K562 (cell line): Measurements from ENCODE around the gene OSBPL7.

Experiments used
- ARHGAP35 ChIP-seq: fragments of 450-650 bp; IDR thresholded peaks from 2 replicates; pipeline ENCODE4 v1.6.1; 2018; ENCODE audit not compliant: partially characterized antibody
- CTCF ChIP-seq, 3 experiments: IDR thresholded peaks in 2 of 3; conservative IDR thresholded peaks in 1 of 3; 2 replicates each; pipeline ENCODE4 v1.5.1; 2011 to 2012; ENCODE audit warnings: low read length in 3 of 3, mild to moderate bottlenecking in 3 of 3, control low read depth in 2 of 3, improper control_type of control experiment in 1 of 3, inconsistent platforms in 1 of 3, low read depth in 1 of 3, mixed read lengths in 1 of 3, moderate library complexity in 1 of 3; ENCODE audit not compliant: insufficient read depth in 2 of 3
- EZH2 ChIP-seq: IDR thresholded peaks from 2 replicates; pipeline ENCODE4 v1.6.1; 2012; ENCODE audit warnings: low read depth, mild to moderate bottlenecking, inconsistent platforms, low read length, borderline replicate concordance
- FOXA1 ChIP-seq: fragments of 450-650 bp; IDR thresholded peaks from 2 replicates; pipeline ENCODE4 v1.6.1; 2016; ENCODE audit warnings: mild to moderate bottlenecking, borderline replicate concordance
- HINFP ChIP-seq: fragments of 450-650 bp; conservative IDR thresholded peaks from 2 replicates; pipeline ENCODE4 v1.6.1; 2016; ENCODE audit warnings: missing genetic modification characterization, low read depth, mild to moderate bottlenecking, control low read depth, missing compliant biosample characterization
- MAZ ChIP-seq, 2 experiments: fragments of 450-650 bp in 1 of 2; sonication (generic) in 1 of 2; formaldehyde crosslinking; IDR thresholded peaks in 1 of 2; conservative IDR thresholded peaks in 1 of 2; 2 replicates each; pipeline versions ENCODE4 v1.4.0 to v1.5.0; 2020; ENCODE audit warnings: mild to moderate bottlenecking in 1 of 2, missing genetic modification reagents in 1 of 2
- MCM5 ChIP-seq: fragments of 450-650 bp; IDR thresholded peaks from 2 replicates; pipeline ENCODE4 v1.6.1; 2016; ENCODE audit warnings: low read depth
- SNAPC5 ChIP-seq: fragments of 250-450 bp; sonication (Bioruptor Pico); IDR thresholded peaks from 2 replicates; pipeline ENCODE4 v1.8.0; 2021; ENCODE audit warnings: moderate library complexity, mild to moderate bottlenecking, inconsistent platforms
- SP2 ChIP-seq: IDR thresholded peaks from 2 replicates; pipeline ENCODE4 v1.6.1; 2011; ENCODE audit warnings: mild to moderate bottlenecking, low read depth, low read length, moderate library complexity; ENCODE audit not compliant: poor library complexity, severe bottlenecking; ENCODE audit errors: extremely low read depth
- YBX1 ChIP-seq: fragments of 450-650 bp; IDR thresholded peaks from 2 replicates; pipeline ENCODE4 v1.7.1; 2016; ENCODE audit warnings: mild to moderate bottlenecking
- ZBTB11 ChIP-seq, 3 experiments: fragments of 200-800 bp in 1 of 3; fragments of 250-450 bp in 1 of 3; fragments of 450-650 bp in 1 of 3; sonication (Bioruptor Pico) in 1 of 3; sonication (Bioruptor generic) in 1 of 3; formaldehyde crosslinking in 1 of 3; IDR thresholded peaks; 2 replicates each; pipeline versions ENCODE4 v1.6.1 to v1.8.0; 2016 to 2022; ENCODE audit warnings: mild to moderate bottlenecking in 2 of 3, missing genetic modification characterization in 2 of 3, missing compliant biosample characterization in 1 of 3, moderate library complexity in 1 of 3
- ZNF76 ChIP-seq: fragments of 250-450 bp; sonication (Bioruptor Pico); IDR thresholded peaks from 2 replicates; pipeline ENCODE4 v1.4.0; 2020; ENCODE audit warnings: mild to moderate bottlenecking, moderate library complexity, borderline replicate concordance

- TF ChIP-seq ZNF76 (no peak), SNAPC5 (CRISPR knock-in tag) (no peak), FOXA1 (no peak), CTCF (IDR thresholded peaks at IDR 0.05 in 2 of 3, conservative IDR thresholded peaks at IDR 0.05 in 1 of 3; ENCODE audit: insufficient read depth in 2 of 3, low read depth in 1 of 3, low read length in 3 of 3) (no peak), EZH2 (no peak), YBX1 (no peak), SP2 (no peak), ARHGAP35 (no peak), MCM5 (no peak), MAZ (CRISPR knock-in tag; conservative IDR thresholded peaks at IDR 0.05 in 1 of 2, IDR thresholded peaks at IDR 0.05 in 1 of 2) (no peak), HINFP (tag) (no peak), ZBTB11 (CRISPR knock-in tag; IDR thresholded peaks at IDR 0.05) (no peak)
Observed at GRCh38 chr17:47813512-47814031, 8.0 kb downstream of the OSBPL7 start.
